ENCODE results near the gene CASQ2.

- no peak for TF ChIP-seq POLR2A (IDR thresholded peaks at IDR 0.05)
- TF ChIP-seq, protein P1, sequence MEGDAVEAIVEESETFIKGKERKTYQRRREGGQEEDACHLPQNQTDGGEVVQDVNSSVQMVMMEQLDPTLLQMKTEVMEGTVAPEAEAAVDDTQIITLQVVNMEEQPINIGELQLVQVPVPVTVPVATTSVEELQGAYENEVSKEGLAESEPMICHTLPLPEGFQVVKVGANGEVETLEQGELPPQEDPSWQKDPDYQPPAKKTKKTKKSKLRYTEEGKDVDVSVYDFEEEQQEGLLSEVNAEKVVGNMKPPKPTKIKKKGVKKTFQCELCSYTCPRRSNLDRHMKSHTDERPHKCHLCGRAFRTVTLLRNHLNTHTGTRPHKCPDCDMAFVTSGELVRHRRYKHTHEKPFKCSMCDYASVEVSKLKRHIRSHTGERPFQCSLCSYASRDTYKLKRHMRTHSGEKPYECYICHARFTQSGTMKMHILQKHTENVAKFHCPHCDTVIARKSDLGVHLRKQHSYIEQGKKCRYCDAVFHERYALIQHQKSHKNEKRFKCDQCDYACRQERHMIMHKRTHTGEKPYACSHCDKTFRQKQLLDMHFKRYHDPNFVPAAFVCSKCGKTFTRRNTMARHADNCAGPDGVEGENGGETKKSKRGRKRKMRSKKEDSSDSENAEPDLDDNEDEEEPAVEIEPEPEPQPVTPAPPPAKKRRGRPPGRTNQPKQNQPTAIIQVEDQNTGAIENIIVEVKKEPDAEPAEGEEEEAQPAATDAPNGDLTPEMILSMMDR (IDR thresholded peaks at IDR 0.05) = no peak
Measured at GRCh38 chr1:115679141-115679611, 89.3 kb downstream of the CASQ2 start.
